HG02938 (cell line): ENCODE results near the gene PIGT.

Source experiments
- ATAC-seq: cut with Tn5 transposase; IDR thresholded peaks from one replicate; pipeline ENCODE4 v1.9.1; 2021; ENCODE audit warnings: mild to moderate bottlenecking, moderate library complexity; ENCODE audit not compliant: unreplicated experiment

PIGT gene

GRCh38 chr20:45415822-45416637 is at the start of gene PIGT:
Gene PIGT (plus strand): TSS chr20:45416141. CDS start chr20:45416157, 16 bp downstream.
- ATAC-seq = peak; percentile 66

- no peak for ATAC-seq
Measured at GRCh38 chr20:45366192-45366591, 49.7 kb upstream of the PIGT start.

GRCh38 chr20:45366631-45367030 is 49.3 kb upstream of the PIGT start:
- ATAC-seq = no peak

GRCh38 chr20:45367126-45367525 is 48.8 kb upstream of the PIGT start:
- ATAC-seq = no peak

GRCh38 chr20:45368221-45368980 is 47.5 kb upstream of the PIGT start:
- ATAC-seq = peak; percentile 79

- no peak for ATAC-seq
Measured at GRCh38 chr20:45370571-45371160, 45.3 kb upstream of the PIGT start.

- ATAC-seq = no peak
Measured at GRCh38 chr20:45372241-45372640, 43.7 kb upstream of the PIGT start.

GRCh38 chr20:45372646-45373352 is 43.1 kb upstream of the PIGT start:
- no peak for ATAC-seq

GRCh38 chr20:45373353-45374100 is 42.4 kb upstream of the PIGT start:
- ATAC-seq = peak; percentile 69

- ATAC-seq = no peak
Measured at GRCh38 chr20:45374101-45374467, 41.9 kb upstream of the PIGT start.

GRCh38 chr20:45374966-45375365 is 41.0 kb upstream of the PIGT start:
- no peak for ATAC-seq

GRCh38 chr20:45377269-45377668 is 38.7 kb upstream of the PIGT start:
- no peak for ATAC-seq

GRCh38 chr20:45378191-45378590 is 37.8 kb upstream of the PIGT start, which contains the start of gene TP53TG5:
Gene TP53TG5 (minus strand): TSS chr20:45378325. CDS start chr20:45378236, 89 bp downstream.
- ATAC-seq = no peak

GRCh38 chr20:45387274-45387673 is 28.7 kb upstream of the PIGT start:
- no peak for ATAC-seq

GRCh38 chr20:45390931-45391330 is 25.0 kb upstream of the PIGT start:
- no peak for ATAC-seq

GRCh38 chr20:45391559-45391958 is 24.4 kb upstream of the PIGT start:
- no peak for ATAC-seq

- no peak for ATAC-seq
Measured at GRCh38 chr20:45392733-45393132, 23.2 kb upstream of the PIGT start.

- ATAC-seq = no peak
Measured at GRCh38 chr20:45394221-45395113, 21.5 kb upstream of the PIGT start.

GRCh38 chr20:45395114-45395415 is 20.9 kb upstream of the PIGT start:
- no peak for ATAC-seq

- no peak for ATAC-seq
Measured at GRCh38 chr20:45399018-45399417, 16.9 kb upstream of the PIGT start.
